ENCODE results near the gene APEH. TPM values are rescaled to one million over a fixed set of nuclear protein-coding genes. Genes with fewer than 3 reads are reported as not detected.

Gene APEH
- total RNA-seq (2014; rRNA removed) (236 and 246 TPM in 2 replicates), Bru-seq, nascent RNA (percentile 86 among the genes with signal in this experiment), BruChase-seq, experiment 1, labeled RNA remaining after a 6-hour chase (percentile 88 among the genes with signal in this experiment), BruChase-seq, experiment 2, labeled RNA remaining after a 2-hour chase (percentile 92 among the genes with signal in this experiment)
- long read RNA-seq, transcript APEH-201 (22 exons, 3,220 nt), result major isoform, 268 of 447 reads
- long read RNA-seq, partial matches to known transcripts, result 102 of 447 reads
- long read RNA-seq, other reads (novel, unspliced or antisense), result 77 of 447 reads

GRCh38 chr3:49673715-49674496 is at the start of gene APEH:
APEH (plus strand) TSS chr3:49674351; CDS start chr3:49674402, 51 bp downstream.
- no peaks in the 10 kb centered on the region for H3K9me2 ChIP-seq (replicated peaks; ENCODE audit: low read length)
- ATAC-seq (peak; percentile 81), DNase-seq (peak; percentile 98)
- POLR2A ChIA-PET (ENCODE audit: unreplicated experiment), result no interaction called here
- no peaks in the 10 kb centered on the region for H3K9me3 ChIP-seq (ENCODE audit: low read length)
- CTCF ChIA-PET, result interaction anchor here (3.3 kb wide), 1 partner anchor 134 kb away, joined by 52 read pairs; no protein-coding TSS in a partner anchor
- BruUV-seq (replicated peaks), result no TSS peak
- H3K36me3 ChIP-seq (ENCODE audit: low read depth, low read length), result peaks cover 25% of the 10 kb centered on the region; the same call in 1 of the 2 replicates
- no peaks in the 10 kb centered on the region for H3K27me3 ChIP-seq (ENCODE audit: low read length)
- peaks cover 24% of the 10 kb centered on the region for H3K79me2 ChIP-seq (ENCODE audit: low read length)
- H3K4me3 ChIP-seq (ENCODE audit: low read length), result peak within 1 kb of the TSS; percentile 88
- H4K20me1 ChIP-seq (ENCODE audit: low read length), result no peaks in the 10 kb centered on the region
- intact Hi-C loops (cut with micrococcal nuclease), result loop anchor here (5.0 kb wide), 2 partner anchors 202 to 222 kb away; partner anchors contain the start of gene DAG1
- H3F3A ChIP-seq (ENCODE audit: low read length, unreplicated experiment), result no peaks in the 10 kb centered on the region
- TF ChIP-seq EZH2 (IDR thresholded peaks at IDR 0.05; ENCODE audit: low read length, unreplicated experiment) (no peak), EZH2phosphoT487 (IDR thresholded peaks at IDR 0.05; ENCODE audit: borderline replicate concordance, low read length) (no peak), CTCF (conservative IDR thresholded peaks at IDR 0.05; ENCODE audit: low read depth, low read length) (no peak)
- H3K27ac ChIP-seq (ENCODE audit: low read length), result peak within 1 kb of the TSS; percentile 89
- peak within 1 kb of the TSS; percentile 94 for H3K4me2 ChIP-seq (ENCODE audit: low read length)
- peak within 1 kb of the TSS; percentile 75 for H2AFZ ChIP-seq (ENCODE audit: low read length)
- peak within 1 kb of the TSS; percentile 98 for H3K9ac ChIP-seq (ENCODE audit: low read length)
- peaks cover 26% of the 10 kb centered on the region for H3K4me1 ChIP-seq (ENCODE audit: insufficient read depth, low read length)

- TF ChIP-seq EZH2phosphoT487 (IDR thresholded peaks at IDR 0.05; ENCODE audit: borderline replicate concordance, low read length), result no peak
- TF ChIP-seq CTCF (conservative IDR thresholded peaks at IDR 0.05; ENCODE audit: low read depth, low read length), result no peak
- no peak overlapping the region for H3K4me2 ChIP-seq (ENCODE audit: low read length)
- no TSS peak for BruUV-seq (replicated peaks)
- H3K4me3 ChIP-seq (ENCODE audit: low read length), result no peak overlapping the region
- H3K27me3 ChIP-seq (ENCODE audit: low read length), result no peaks in the 10 kb centered on the region
- H3K4me1 ChIP-seq (ENCODE audit: insufficient read depth, low read length), result 0 out of 2 replicates have a peak, but pooled peaks cover under 1% of the 10 kb centered on the region
- H3K27ac ChIP-seq (ENCODE audit: low read length), result no peak overlapping the region
- no peaks in the 10 kb centered on the region for H3K9me3 ChIP-seq (ENCODE audit: low read length)
- H3K9ac ChIP-seq (ENCODE audit: low read length), result no peak overlapping the region
- H3F3A ChIP-seq (ENCODE audit: low read length, unreplicated experiment), result no peaks in the 10 kb centered on the region
- intact Hi-C loops (cut with micrococcal nuclease), result no loop called here
- DNase-seq, result no peak
- H2AFZ ChIP-seq (ENCODE audit: low read length), result no peak overlapping the region
- ATAC-seq, result no peak
- H3K9me2 ChIP-seq (replicated peaks; ENCODE audit: low read length), result no peaks in the 10 kb centered on the region
- ChIA-PET POLR2A (ENCODE audit: unreplicated experiment) (no interaction called here), CTCF (no interaction called here)
- no peaks in the 10 kb centered on the region for H3K36me3 ChIP-seq (ENCODE audit: low read depth, low read length)
- H4K20me1 ChIP-seq (ENCODE audit: low read length), result no peaks in the 10 kb centered on the region
- no peaks in the 10 kb centered on the region for H3K79me2 ChIP-seq (ENCODE audit: low read length)
Measured at GRCh38 chr3:49625071-49625470, 49.1 kb upstream of the APEH start.
